H9 (cell line): ENCODE data around the gene MTA1. TPM values are rescaled to one million over a fixed set of nuclear protein-coding genes. Genes with fewer than 3 reads are reported as not detected.

Experiments
- DNase-seq: peaks from one replicate; pipeline ENCODE4 v3.0.0-alpha.2; 2017
- H2AFZ ChIP-seq: one replicate; pipeline ENCODE4 v1.6.1; 2013; ENCODE audit warnings: mild to moderate bottlenecking, low read length, control low read depth, moderate library complexity
- H2AK5ac ChIP-seq: 2 replicates; pipeline ENCODE4 v1.6.1; 2013; ENCODE audit warnings: low read length, control low read depth, mixed read lengths; ENCODE audit not compliant: insufficient read length
- H2BK120ac ChIP-seq: one replicate; pipeline ENCODE4 v1.6.1; 2013; ENCODE audit warnings: low read depth, mild to moderate bottlenecking, low read length, control low read depth, inconsistent platforms; ENCODE audit not compliant: poor library complexity, severe bottlenecking
- H2BK12ac ChIP-seq: 2 replicates; pipeline ENCODE4 v1.6.1; 2013; ENCODE audit warnings: low read length, control low read depth, mixed read lengths, low read depth; ENCODE audit not compliant: insufficient read length
- H2BK15ac ChIP-seq: 2 replicates; pipeline ENCODE4 v1.6.1; 2013; ENCODE audit warnings: low read depth, low read length, control low read depth
- H2BK20ac ChIP-seq: one replicate; pipeline ENCODE4 v1.6.1; 2013; ENCODE audit warnings: low read depth, mild to moderate bottlenecking, low read length, control low read depth, inconsistent platforms; ENCODE audit not compliant: poor library complexity, severe bottlenecking
- H2BK5ac ChIP-seq: 2 replicates; pipeline ENCODE4 v1.6.1; 2013; ENCODE audit warnings: low read length, control low read depth, mixed read lengths; ENCODE audit not compliant: insufficient read length
- H3K14ac ChIP-seq: 2 replicates; pipeline ENCODE4 v1.6.1; 2013; ENCODE audit warnings: low read length, control low read depth; ENCODE audit not compliant: insufficient read depth
- H3K18ac ChIP-seq: 2 replicates; pipeline ENCODE4 v1.6.1; 2013; ENCODE audit warnings: low read depth, mild to moderate bottlenecking, mixed read lengths, low read length, control low read depth; ENCODE audit not compliant: insufficient read length
- H3K23ac ChIP-seq: 2 replicates; pipeline ENCODE4 v1.6.1; 2013; ENCODE audit warnings: low read length, control low read depth, mixed read lengths, low read depth; ENCODE audit not compliant: insufficient read length
- H3K23me2 ChIP-seq: 2 replicates; pipeline ENCODE4 v1.6.1; 2013; ENCODE audit warnings: low read depth, mild to moderate bottlenecking, mixed read lengths, low read length, control low read depth; ENCODE audit not compliant: insufficient read length, poor library complexity, severe bottlenecking
- H3K27ac ChIP-seq: 2 replicates; pipeline ENCODE4 v1.5.1; 2013; ENCODE audit warnings: low read length, control low read depth, mixed read lengths, low read depth; ENCODE audit not compliant: insufficient read length
- H3K27me3 ChIP-seq: 2 replicates; pipeline ENCODE4 v1.6.1; 2013; ENCODE audit warnings: low read length, control low read depth, inconsistent platforms; ENCODE audit not compliant: insufficient read depth
- H3K4ac ChIP-seq: 2 replicates; pipeline ENCODE4 v1.6.1; 2013; ENCODE audit warnings: low read depth, mild to moderate bottlenecking, control low read depth, inconsistent platforms, low read length, moderate library complexity
- H3K4me1 ChIP-seq: 2 replicates; pipeline ENCODE4 v1.6.1; 2013; ENCODE audit warnings: low read length, control low read depth, inconsistent platforms; ENCODE audit not compliant: insufficient read depth
- H3K4me2 ChIP-seq: 2 replicates; pipeline ENCODE4 v1.6.1; 2013; ENCODE audit warnings: low read length, control low read depth, mixed read lengths; ENCODE audit not compliant: insufficient read length, insufficient read depth
- H3K56ac ChIP-seq: 2 replicates; pipeline ENCODE4 v1.6.1; 2013; ENCODE audit warnings: low read depth, mild to moderate bottlenecking, mixed read lengths, low read length, control low read depth; ENCODE audit not compliant: insufficient read length
- H3K79me1 ChIP-seq: 2 replicates; pipeline ENCODE4 v1.6.1; 2013; ENCODE audit warnings: low read depth, mild to moderate bottlenecking, moderate library complexity, low read length, control low read depth, inconsistent platforms; ENCODE audit not compliant: insufficient read depth, poor library complexity, severe bottlenecking
- H3K79me2 ChIP-seq: 2 replicates; pipeline ENCODE4 v1.6.1; 2013; ENCODE audit warnings: low read length, control low read depth, inconsistent platforms; ENCODE audit not compliant: insufficient read depth
- H3K9ac ChIP-seq: 2 replicates; pipeline ENCODE4 v1.6.1; 2013; ENCODE audit warnings: low read length, control low read depth, mixed read lengths; ENCODE audit not compliant: insufficient read length; ENCODE audit errors: extremely low read depth
- H3K9me3 ChIP-seq: one replicate; pipeline ENCODE4 v1.6.1; 2013; ENCODE audit warnings: low read depth, low read length, inconsistent platforms; ENCODE audit not compliant: control insufficient read depth
- H3T11ph ChIP-seq: one replicate; pipeline ENCODE4 v1.6.1; 2013; ENCODE audit warnings: mild to moderate bottlenecking, low read length, control low read depth, inconsistent platforms
- H4K20me1 ChIP-seq: one replicate; pipeline ENCODE4 v1.6.1; 2013; ENCODE audit not compliant: control insufficient read depth, insufficient read length, insufficient read depth
- H4K5ac ChIP-seq: 2 replicates; pipeline ENCODE4 v1.6.1; 2013; ENCODE audit warnings: low read depth, mild to moderate bottlenecking, mixed read lengths, low read length, control low read depth; ENCODE audit not compliant: insufficient read length
- H4K8ac ChIP-seq: replicated peaks from 2 replicates; pipeline ENCODE4 v1.6.1; 2013; ENCODE audit warnings: low read length, control low read depth, mixed read lengths, low read depth; ENCODE audit not compliant: insufficient read length
- H4K91ac ChIP-seq: 2 replicates; pipeline ENCODE4 v1.6.1; 2013; ENCODE audit warnings: low read depth, mild to moderate bottlenecking, moderate library complexity, mixed read lengths, low read length, control low read depth; ENCODE audit not compliant: insufficient read length
- H3K27ac Mint-ChIP-seq, 3 experiments: 2 replicates in 2 of 3; 3 replicates in 1 of 3; pipeline ENCODE4 v1.8.0; 2020 to 2021; ENCODE audit warnings: mixed read lengths in 3 of 3, mild to moderate bottlenecking in 1 of 3, moderate library complexity in 1 of 3
- H3K27me3 Mint-ChIP-seq: 2 replicates; pipeline ENCODE4 v1.8.0; 2021; ENCODE audit warnings: low read depth, mild to moderate bottlenecking, moderate library complexity, mixed read lengths
- H3K36me3 Mint-ChIP-seq, 3 experiments: 2 replicates in 2 of 3; 3 replicates in 1 of 3; pipeline ENCODE4 v1.8.0; 2020 to 2021; ENCODE audit warnings: low read depth in 3 of 3, mixed read lengths in 3 of 3; ENCODE audit not compliant: insufficient read depth in 1 of 3
- H3K4me1 Mint-ChIP-seq, 2 experiments: 2 replicates each; pipeline ENCODE4 v1.8.0; 2020; ENCODE audit warnings: mixed read lengths in 2 of 2
- H3K4me3 Mint-ChIP-seq, 2 experiments: 2 replicates in 1 of 2; 3 replicates in 1 of 2; pipeline ENCODE4 v1.8.0; 2020 to 2021; ENCODE audit warnings: mild to moderate bottlenecking in 2 of 2, mixed read lengths in 2 of 2, moderate library complexity in 1 of 2
- H3K9me3 Mint-ChIP-seq, 2 experiments: 2 replicates in 1 of 2; 3 replicates in 1 of 2; pipeline ENCODE4 v1.8.0; 2020; ENCODE audit warnings: mild to moderate bottlenecking in 2 of 2, mixed read lengths in 2 of 2, moderate library complexity in 1 of 2
- CTCF ChIP-seq: fragments of 200-600 bp; sonication (generic); conservative IDR thresholded peaks from 3 replicates; pipeline ENCODE4 v1.8.0; 2021; ENCODE audit warnings: antibody characterized with exemption, mild to moderate bottlenecking
- WGBS: extraction: QIAGEN DNeasy Blood & Tissue Kit; methylation state at CpG from one replicate; pipeline ENCODE4 v1.1.7; 2013; ENCODE audit warnings: missing lambda C conversion rate, low lambda C conversion rate, mixed read lengths; ENCODE audit not compliant: insufficient read length; ENCODE audit errors: extremely low coverage; 5-methylcytosine and 5-hydroxymethylcytosine counted together
- total RNA-seq: library from RNA; stranded (reverse); gene quantifications from 2 replicates; pipeline ENCODE4 v1.2.1, GENCODE V29; 2021

The MTA1 gene
- total RNA-seq, 1 experiment from 2014 or later, result 230 TPM

GRCh38 chr14:105379946-105380345 lies 39.7 kb upstream of the MTA1 start:
- no peaks in the 10 kb centered on the region for H3K79me2 ChIP-seq
- no peaks in the 10 kb centered on the region for H3K79me1 ChIP-seq
- peaks cover 2% of the 10 kb centered on the region; the same call in 1 of the 2 replicates for H3K4me1 ChIP-seq
- H3K4me3 Mint-ChIP-seq, result no peak overlapping the region
- H4K8ac ChIP-seq, result no peak overlapping the region
- H2BK5ac ChIP-seq, result no peak overlapping the region
- H3K27ac ChIP-seq, result no peak overlapping the region
- H3K4ac ChIP-seq, result no peak overlapping the region
- no peak overlapping the region for H3K23ac ChIP-seq
- no peak overlapping the region for H2BK15ac ChIP-seq
- H2BK120ac ChIP-seq, result no peak overlapping the region
- no peaks in the 10 kb centered on the region for H3K9me3 Mint-ChIP-seq
- no peak overlapping the region for H2AFZ ChIP-seq
- H2BK12ac ChIP-seq, result no peak overlapping the region
- H3K27me3 ChIP-seq, result no peaks in the 10 kb centered on the region
- H3K27me3 Mint-ChIP-seq, result no peaks in the 10 kb centered on the region
- H4K20me1 ChIP-seq, result no peaks in the 10 kb centered on the region
- H3K4me2 ChIP-seq, result no peak overlapping the region
- no peak for DNase-seq
- no peak for TF ChIP-seq CTCF
- H3K23me2 ChIP-seq, result no peaks in the 10 kb centered on the region
- no peak overlapping the region for H3K56ac ChIP-seq
- H2BK20ac ChIP-seq, result no peak overlapping the region
- H4K5ac ChIP-seq, result no peak overlapping the region
- WGBS, result no CpG with 5 or more reads among the region's 14 CpGs
- H3K4me1 Mint-ChIP-seq, result peaks cover 8% of the 10 kb centered on the region in 2 experiments
- no peak overlapping the region for H3K18ac ChIP-seq
- no peak overlapping the region for H3K27ac Mint-ChIP-seq
- H3K9me3 ChIP-seq, result no peaks in the 10 kb centered on the region
- no peak overlapping the region for H3T11ph ChIP-seq
- H3K9ac ChIP-seq, result no peak overlapping the region
- no peak overlapping the region for H2AK5ac ChIP-seq
- H3K36me3 Mint-ChIP-seq, result peaks cover 11 to 21% (median 21%) of the 10 kb centered on the region in 3 experiments; a peak in 6 of 7 replicates
- no peak overlapping the region for H3K14ac ChIP-seq
- H4K91ac ChIP-seq, result no peak overlapping the region
